ENCODE data around the gene TNFRSF18. TPM values are rescaled to one million over a fixed set of nuclear protein-coding genes. Genes with fewer than 3 reads are reported as not detected.

TNFRSF18 gene
- total RNA-seq, 2 experiments from 2014 or later: not detected

- Histone ChIP-seq H2AFZ (ENCODE audit: low read length) (no peak overlapping the region), H3K4me1 (ENCODE audit: insufficient read depth, low read length, poor library complexity, severe bottlenecking) (no peaks in the 10 kb centered on the region), H3K4me2 (ENCODE audit: low read length) (no peak overlapping the region), H3K9me2 (ENCODE audit: insufficient read depth, low read length) (no peaks in the 10 kb centered on the region), H3K4me3 (ENCODE audit: low read depth, low read length, poor library complexity, severe bottlenecking) (no peak overlapping the region), H3K79me2 (ENCODE audit: insufficient read depth, low read depth, low read length) (no peaks in the 10 kb centered on the region), H4K20me1 (ENCODE audit: insufficient read depth, low read length) (no peaks in the 10 kb centered on the region), H3K27ac (ENCODE audit: low read depth, low read length, poor library complexity, severe bottlenecking) (no peak overlapping the region), H3K36me3 (ENCODE audit: insufficient read depth, low read length) (no peaks in the 10 kb centered on the region), H3K9me3 (ENCODE audit: low read length) (no peaks in the 10 kb centered on the region)
- no TSS peak for BruUV-seq (replicated peaks)
- intact Hi-C loops (cut with micrococcal nuclease; ENCODE audit: unreplicated experiment): no loop called here
- POLR2A ChIA-PET: no interaction called here
- TF ChIP-seq EZH2phosphoT487 (IDR thresholded peaks at IDR 0.05; ENCODE audit: borderline replicate concordance, low read depth, low read length): no peak
- TF ChIP-seq, protein P1, sequence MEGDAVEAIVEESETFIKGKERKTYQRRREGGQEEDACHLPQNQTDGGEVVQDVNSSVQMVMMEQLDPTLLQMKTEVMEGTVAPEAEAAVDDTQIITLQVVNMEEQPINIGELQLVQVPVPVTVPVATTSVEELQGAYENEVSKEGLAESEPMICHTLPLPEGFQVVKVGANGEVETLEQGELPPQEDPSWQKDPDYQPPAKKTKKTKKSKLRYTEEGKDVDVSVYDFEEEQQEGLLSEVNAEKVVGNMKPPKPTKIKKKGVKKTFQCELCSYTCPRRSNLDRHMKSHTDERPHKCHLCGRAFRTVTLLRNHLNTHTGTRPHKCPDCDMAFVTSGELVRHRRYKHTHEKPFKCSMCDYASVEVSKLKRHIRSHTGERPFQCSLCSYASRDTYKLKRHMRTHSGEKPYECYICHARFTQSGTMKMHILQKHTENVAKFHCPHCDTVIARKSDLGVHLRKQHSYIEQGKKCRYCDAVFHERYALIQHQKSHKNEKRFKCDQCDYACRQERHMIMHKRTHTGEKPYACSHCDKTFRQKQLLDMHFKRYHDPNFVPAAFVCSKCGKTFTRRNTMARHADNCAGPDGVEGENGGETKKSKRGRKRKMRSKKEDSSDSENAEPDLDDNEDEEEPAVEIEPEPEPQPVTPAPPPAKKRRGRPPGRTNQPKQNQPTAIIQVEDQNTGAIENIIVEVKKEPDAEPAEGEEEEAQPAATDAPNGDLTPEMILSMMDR (conservative IDR thresholded peaks at IDR 0.05; ENCODE audit: low read length): no peak
- no peak for DNase-seq (ENCODE audit: low spot score)
- CTCF ChIA-PET (ENCODE audit: unreplicated experiment): no interaction called here
These were observed 23.1 kb downstream of the TNFRSF18 start for GRCh38 chr1:1183221-1183747.

DNA sequence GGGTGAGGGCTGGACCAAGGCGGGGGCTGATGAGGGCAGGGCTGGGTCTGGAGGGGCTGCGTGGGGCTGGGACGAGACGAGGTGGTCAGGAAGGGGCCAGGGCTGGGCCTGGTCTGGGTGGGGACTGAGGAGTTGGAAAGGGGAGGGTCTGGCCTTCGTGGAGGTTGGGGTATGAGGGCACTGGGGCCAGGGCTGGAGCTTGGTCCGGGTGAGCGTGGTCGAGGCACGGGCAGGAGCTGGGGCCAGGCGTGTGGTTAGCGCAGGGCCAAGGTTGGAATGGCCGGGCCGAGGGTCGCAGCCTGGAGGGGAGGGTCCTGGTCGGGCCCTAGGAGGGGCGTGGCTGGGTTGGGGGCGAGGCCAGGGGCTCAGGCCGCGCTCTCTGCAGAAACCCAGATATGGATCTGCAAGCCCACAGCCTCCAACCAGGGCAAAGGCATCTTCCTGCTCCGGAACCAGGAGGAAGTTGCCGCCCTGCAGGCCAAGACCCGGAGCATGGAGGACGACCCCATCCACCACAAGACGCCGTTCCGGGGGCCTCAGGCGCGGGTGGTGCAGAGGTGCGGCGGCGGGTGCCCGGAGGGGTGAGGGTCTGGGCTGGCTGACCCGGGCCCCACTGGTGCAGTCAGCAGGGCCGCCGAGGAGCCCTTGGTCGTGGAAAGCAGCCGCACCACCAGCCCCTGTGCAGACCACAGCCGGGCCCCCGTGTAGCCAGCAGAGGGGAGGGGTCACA is 23.7 kb downstream of the TNFRSF18 start:
- Histone ChIP-seq H4K20me1 (ENCODE audit: insufficient read depth, low read length) (no peaks in the 10 kb centered on the region), H3K36me3 (ENCODE audit: insufficient read depth, low read length) (no peaks in the 10 kb centered on the region), H3K4me1 (ENCODE audit: insufficient read depth, low read length, poor library complexity, severe bottlenecking) (no peaks in the 10 kb centered on the region), H2AFZ (ENCODE audit: low read length) (no peak overlapping the region), H3K4me2 (ENCODE audit: low read length) (no peak overlapping the region), H3K9me2 (ENCODE audit: insufficient read depth, low read length) (no peaks in the 10 kb centered on the region), H3K4me3 (ENCODE audit: low read depth, low read length, poor library complexity, severe bottlenecking) (no peak overlapping the region), H3K9me3 (ENCODE audit: low read length) (no peaks in the 10 kb centered on the region), H3K79me2 (ENCODE audit: insufficient read depth, low read depth, low read length) (no peaks in the 10 kb centered on the region), H3K27ac (ENCODE audit: low read depth, low read length, poor library complexity, severe bottlenecking) (no peak overlapping the region)
- CTCF ChIA-PET (ENCODE audit: unreplicated experiment): no interaction called here
- POLR2A ChIA-PET: no interaction called here
- intact Hi-C loops (cut with micrococcal nuclease; ENCODE audit: unreplicated experiment): no loop called here
- no peak for DNase-seq (ENCODE audit: low spot score)
- TF ChIP-seq, protein P1 (conservative IDR thresholded peaks at IDR 0.05; ENCODE audit: low read length): no peak
- BruUV-seq (replicated peaks): no TSS peak

- intact Hi-C loops (cut with micrococcal nuclease; ENCODE audit: unreplicated experiment): no loop called here
- TF ChIP-seq, protein P1 (conservative IDR thresholded peaks at IDR 0.05; ENCODE audit: low read length): no peak
- TF ChIP-seq EZH2phosphoT487 (IDR thresholded peaks at IDR 0.05; ENCODE audit: borderline replicate concordance, low read depth, low read length): no peak
- Histone ChIP-seq H3K79me2 (ENCODE audit: insufficient read depth, low read depth, low read length) (no peaks in the 10 kb centered on the region), H3K36me3 (ENCODE audit: insufficient read depth, low read length) (no peaks in the 10 kb centered on the region), H3K9me2 (ENCODE audit: insufficient read depth, low read length) (no peaks in the 10 kb centered on the region), H3K4me1 (ENCODE audit: insufficient read depth, low read length, poor library complexity, severe bottlenecking) (no peaks in the 10 kb centered on the region), H2AFZ (ENCODE audit: low read length) (no peak overlapping the region), H3K4me2 (ENCODE audit: low read length) (no peak overlapping the region), H3K9me3 (ENCODE audit: low read length) (no peaks in the 10 kb centered on the region), H3K4me3 (ENCODE audit: low read depth, low read length, poor library complexity, severe bottlenecking) (no peak overlapping the region), H3K27ac (ENCODE audit: low read depth, low read length, poor library complexity, severe bottlenecking) (no peak overlapping the region), H4K20me1 (ENCODE audit: insufficient read depth, low read length) (no peaks in the 10 kb centered on the region)
- DNase-seq (ENCODE audit: low spot score): no peak
- CTCF ChIA-PET (ENCODE audit: unreplicated experiment): no interaction called here
- BruUV-seq (replicated peaks): no TSS peak
- POLR2A ChIA-PET: no interaction called here
These were observed 24.4 kb downstream of the TNFRSF18 start for GRCh38 chr1:1181938-1182410.

All from OCI-LY7 (cell line).